HG02870 (cell line): ENCODE results near the gene LEPR.
A peak's percentile ranks its signal among the peaks of the same experiment; 100 is the strongest.

Source experiments
- ATAC-seq: cut with Tn5 transposase; IDR thresholded peaks from one replicate; pipeline ENCODE4 v1.9.1; 2021; ENCODE audit warnings: mild to moderate bottlenecking, moderate library complexity; ENCODE audit not compliant: unreplicated experiment

The LEPR gene

GRCh38 chr1:65412256-65412983 is 8.0 kb upstream of the LEPR start:
- no peak for ATAC-seq

- no peak for ATAC-seq
Observed at GRCh38 chr1:65412984-65413375, 7.5 kb upstream of the LEPR start.

GRCh38 chr1:65414538-65414937 is 5.9 kb upstream of the LEPR start:
- ATAC-seq, result no peak

GRCh38 chr1:65416767-65417166 is 3.7 kb upstream of the LEPR start:
- ATAC-seq, result no peak

- ATAC-seq, result no peak
Observed at GRCh38 chr1:65417729-65418128, 2.7 kb upstream of the LEPR start.

GRCh38 chr1:65418522-65419185 is 1.8 kb upstream of the LEPR start:
- no peak for ATAC-seq

- ATAC-seq, result peak; percentile 92
Observed at GRCh38 chr1:65419681-65420589, 533 bp upstream of the LEPR start.

GRCh38 chr1:65421351-65422025 is 1.0 kb downstream of the LEPR start:
- no peak for ATAC-seq

- no peak for ATAC-seq
Observed at GRCh38 chr1:65422241-65423203, 2.1 kb downstream of the LEPR start.

GRCh38 chr1:65423884-65424572 is 3.6 kb downstream of the LEPR start:
- no peak for ATAC-seq

- ATAC-seq, result no peak
Observed at GRCh38 chr1:65424573-65424889, 4.1 kb downstream of the LEPR start.

- ATAC-seq, result no peak
Observed at GRCh38 chr1:65425006-65425405, 4.5 kb downstream of the LEPR start.

- no peak for ATAC-seq
Observed at GRCh38 chr1:65425697-65426096, 5.2 kb downstream of the LEPR start.

- no peak for ATAC-seq
Observed at GRCh38 chr1:65429078-65429477, 8.6 kb downstream of the LEPR start.

GRCh38 chr1:65429806-65430205 is 9.3 kb downstream of the LEPR start:
- no peak for ATAC-seq

GRCh38 chr1:65431111-65431705 is 10.7 kb downstream of the LEPR start:
- ATAC-seq, result no peak

- ATAC-seq, result no peak
Observed at GRCh38 chr1:65432918-65433317, 12.4 kb downstream of the LEPR start.

GRCh38 chr1:65434255-65434654 is 13.8 kb downstream of the LEPR start:
- ATAC-seq, result no peak

GRCh38 chr1:65434760-65435159 is 14.3 kb downstream of the LEPR start:
- ATAC-seq, result no peak
